ENCODE results near the gene PACS1.
A peak's percentile ranks its signal among the peaks of the same experiment; 100 is the strongest.

PACS1 gene

GRCh38 chr11:66050581-66051231 is 19.4 kb upstream of the PACS1 start:
- no peak for DNase-seq (ENCODE audit: low read depth)

- no peak for DNase-seq (ENCODE audit: low read depth)
Measured at GRCh38 chr11:66051371-66051765, 18.7 kb upstream of the PACS1 start.

- DNase-seq (ENCODE audit: low read depth) = peak; percentile 98
Measured at GRCh38 chr11:66051766-66052663, 18.1 kb upstream of the PACS1 start, which contains the start of gene SF3B2. TSS of gene SF3B2 (plus strand) at chr11:66052364. CDS start at chr11:66052385, 21 bp downstream.

- no peak for DNase-seq (ENCODE audit: low read depth)
Measured at GRCh38 chr11:66052664-66052982, 17.4 kb upstream of the PACS1 start.

GRCh38 chr11:66055021-66055420 is 15.1 kb upstream of the PACS1 start:
- no peak for DNase-seq (ENCODE audit: low read depth)

GRCh38 chr11:66056501-66056900 is 13.6 kb upstream of the PACS1 start:
- no peak for DNase-seq (ENCODE audit: low read depth)

- no peak for DNase-seq (ENCODE audit: low read depth)
Measured at GRCh38 chr11:66059966-66060680, 9.9 kb upstream of the PACS1 start.

- no peak for DNase-seq (ENCODE audit: low read depth)
Measured at GRCh38 chr11:66061268-66061667, 8.8 kb upstream of the PACS1 start.

GRCh38 chr11:66062408-66062807 is 7.7 kb upstream of the PACS1 start:
- no peak for DNase-seq (ENCODE audit: low read depth)

GRCh38 chr11:66063900-66064299 is 6.2 kb upstream of the PACS1 start:
- no peak for DNase-seq (ENCODE audit: low read depth)

GRCh38 chr11:66064571-66064970 is 5.5 kb upstream of the PACS1 start:
- no peak for DNase-seq (ENCODE audit: low read depth)

- no peak for DNase-seq (ENCODE audit: low read depth)
Measured at GRCh38 chr11:66066751-66067150, 3.3 kb upstream of the PACS1 start.

GRCh38 chr11:66067640-66068039 is 2.4 kb upstream of the PACS1 start:
- DNase-seq (ENCODE audit: low read depth) = no peak

GRCh38 chr11:66068154-66068821 is 1.8 kb upstream of the PACS1 start:
- DNase-seq (ENCODE audit: low read depth) = peak; percentile 71

- DNase-seq (ENCODE audit: low read depth) = peak; percentile 87
Measured at GRCh38 chr11:66068923-66069714, 953 bp upstream of the PACS1 start.

- peak; percentile 55 for DNase-seq (ENCODE audit: low read depth)
Measured at GRCh38 chr11:66070604-66071380, 720 bp downstream of the PACS1 start.

GRCh38 chr11:66071381-66071801 is 1.3 kb downstream of the PACS1 start:
- DNase-seq (ENCODE audit: low read depth) = no peak

GRCh38 chr11:66072081-66072480 is 2.0 kb downstream of the PACS1 start:
- DNase-seq (ENCODE audit: low read depth) = peak; percentile 47

GRCh38 chr11:66072518-66072917 is 2.4 kb downstream of the PACS1 start:
- DNase-seq (ENCODE audit: low read depth) = no peak

- DNase-seq (ENCODE audit: low read depth) = no peak
Measured at GRCh38 chr11:66073669-66074068, 3.6 kb downstream of the PACS1 start.

- DNase-seq (ENCODE audit: low read depth) = no peak
Measured at GRCh38 chr11:66075273-66075672, 5.2 kb downstream of the PACS1 start.

Data from EH (cell line).